ENCODE measurements around the gene NUMA1. TPM values are rescaled to one million over a fixed set of nuclear protein-coding genes. Genes with fewer than 3 reads are reported as not detected.
A peak's percentile ranks its signal among the peaks of the same experiment; 100 is the strongest.

Gene NUMA1
- total RNA-seq, 3 donors from 2014 or later: 173 to 301 (median 248) TPM

DNA sequence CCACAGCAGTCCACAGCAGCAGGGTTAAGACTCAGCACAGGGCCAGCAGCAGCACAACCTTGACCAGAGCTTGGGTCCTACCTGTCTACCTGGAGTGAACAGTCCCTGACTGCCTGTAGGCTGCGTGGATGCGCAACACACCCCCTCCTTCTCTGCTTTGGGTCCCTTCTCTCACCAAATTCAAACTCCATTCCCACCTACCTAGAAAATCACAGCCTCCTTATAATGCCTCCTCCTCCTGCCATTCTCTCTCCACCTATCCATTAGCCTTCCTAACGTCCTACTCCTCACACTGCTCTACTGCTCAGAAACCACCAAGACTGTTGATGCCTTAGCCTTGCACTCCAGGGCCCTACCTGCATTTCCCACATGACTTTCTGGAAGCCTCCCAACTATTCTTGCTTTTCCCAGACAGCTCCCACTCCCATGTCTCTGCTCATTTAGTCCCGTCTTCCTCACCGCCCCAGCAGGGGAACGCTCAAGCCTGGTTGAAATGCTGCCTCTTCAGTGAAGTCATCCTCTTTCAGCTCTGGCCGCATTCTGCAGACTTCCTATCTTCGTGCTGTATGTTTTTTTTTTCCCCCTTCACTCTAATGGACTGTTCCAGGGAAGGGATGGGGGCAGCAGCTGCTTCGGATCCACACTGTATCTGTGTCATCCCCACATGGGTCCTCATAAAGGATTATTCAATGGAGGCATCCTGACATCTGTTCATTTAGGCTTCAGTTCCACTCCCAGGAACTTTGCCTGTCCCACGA, 78.3 kb downstream of the NUMA1 start:
- no peak overlapping the region for H3K4me3 ChIP-seq
- DNase-seq (no peak), ATAC-seq (peak; percentile 2)
- intact Hi-C loops (cut with DNase I, micrococcal nuclease): no loop called here
- peaks cover 5% of the 10 kb centered on the region for H3K4me1 ChIP-seq (ENCODE audit: low read depth)
- TF ChIP-seq, protein P1, sequence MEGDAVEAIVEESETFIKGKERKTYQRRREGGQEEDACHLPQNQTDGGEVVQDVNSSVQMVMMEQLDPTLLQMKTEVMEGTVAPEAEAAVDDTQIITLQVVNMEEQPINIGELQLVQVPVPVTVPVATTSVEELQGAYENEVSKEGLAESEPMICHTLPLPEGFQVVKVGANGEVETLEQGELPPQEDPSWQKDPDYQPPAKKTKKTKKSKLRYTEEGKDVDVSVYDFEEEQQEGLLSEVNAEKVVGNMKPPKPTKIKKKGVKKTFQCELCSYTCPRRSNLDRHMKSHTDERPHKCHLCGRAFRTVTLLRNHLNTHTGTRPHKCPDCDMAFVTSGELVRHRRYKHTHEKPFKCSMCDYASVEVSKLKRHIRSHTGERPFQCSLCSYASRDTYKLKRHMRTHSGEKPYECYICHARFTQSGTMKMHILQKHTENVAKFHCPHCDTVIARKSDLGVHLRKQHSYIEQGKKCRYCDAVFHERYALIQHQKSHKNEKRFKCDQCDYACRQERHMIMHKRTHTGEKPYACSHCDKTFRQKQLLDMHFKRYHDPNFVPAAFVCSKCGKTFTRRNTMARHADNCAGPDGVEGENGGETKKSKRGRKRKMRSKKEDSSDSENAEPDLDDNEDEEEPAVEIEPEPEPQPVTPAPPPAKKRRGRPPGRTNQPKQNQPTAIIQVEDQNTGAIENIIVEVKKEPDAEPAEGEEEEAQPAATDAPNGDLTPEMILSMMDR (IDR thresholded peaks at IDR 0.05): no peak
- no peaks in the 10 kb centered on the region for H3K9me3 ChIP-seq
- H3K36me3 ChIP-seq (ENCODE audit: low read depth): peaks cover 31% of the 10 kb centered on the region

DNA sequence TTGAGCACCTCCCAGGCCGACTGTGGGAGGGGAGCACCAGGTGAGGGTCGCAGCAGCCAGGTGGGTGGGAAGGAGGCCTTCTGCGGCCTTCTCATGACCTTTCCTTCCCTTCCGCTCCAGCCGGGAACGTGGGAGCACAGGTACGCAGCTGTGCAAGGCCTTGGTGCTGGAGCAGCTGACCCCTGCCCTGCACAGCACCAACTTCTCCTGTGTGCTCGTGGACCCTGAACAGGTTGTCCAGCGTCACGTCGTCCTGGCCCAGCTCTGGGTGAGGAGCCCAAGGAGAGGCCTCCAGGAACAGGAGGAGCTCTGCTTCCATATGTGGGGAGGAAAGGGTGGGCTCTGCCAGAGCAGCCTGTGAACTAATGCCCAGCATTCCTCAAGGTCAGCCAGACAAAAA, 79.1 kb downstream of the NUMA1 start:
- no peak for DNase-seq
- Histone ChIP-seq H3K4me1 (ENCODE audit: low read depth) (peaks cover 5% of the 10 kb centered on the region), H3K36me3 (ENCODE audit: low read depth) (peaks cover 29% of the 10 kb centered on the region), H3K9me3 (no peaks in the 10 kb centered on the region), H3K4me3 (no peak overlapping the region)
- ATAC-seq: no peak
- intact Hi-C loops (cut with DNase I, micrococcal nuclease): no loop called here
- TF ChIP-seq, protein P1 (IDR thresholded peaks at IDR 0.05): no peak

DNA sequence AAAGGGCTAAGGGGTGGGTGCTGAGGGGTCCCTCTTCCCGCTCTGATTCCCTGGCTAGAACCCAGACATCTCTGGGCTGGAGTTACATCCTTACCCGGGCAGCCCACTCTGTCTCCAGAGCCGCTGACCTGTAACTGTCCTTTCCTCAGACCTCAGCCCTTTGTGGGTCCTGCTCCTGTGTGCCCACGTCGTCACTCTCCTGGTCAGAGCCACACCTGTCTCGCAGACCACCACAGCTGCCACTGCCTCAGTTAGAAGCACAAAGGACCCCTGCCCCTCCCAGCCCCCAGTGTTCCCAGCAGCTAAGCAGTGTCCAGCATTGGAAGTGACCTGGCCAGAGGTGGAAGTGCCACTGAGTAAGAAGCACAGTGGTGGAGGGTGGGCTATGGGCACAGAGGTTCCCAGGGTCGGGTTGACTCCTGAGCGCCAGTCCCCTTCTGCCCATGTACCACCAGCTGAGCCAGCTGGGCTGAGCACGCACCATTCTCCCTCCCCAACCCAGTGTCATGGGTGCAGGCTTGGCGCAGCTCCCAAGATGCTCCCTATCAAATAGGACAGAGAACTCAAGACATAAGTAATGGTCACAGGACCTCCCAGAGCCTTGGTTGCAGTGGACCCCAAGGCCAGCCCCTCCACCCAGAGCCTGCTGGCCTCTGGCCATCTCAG, 80.0 kb downstream of the NUMA1 start:
- ATAC-seq: no peak
- intact Hi-C loops (cut with DNase I, micrococcal nuclease): no loop called here

DNA sequence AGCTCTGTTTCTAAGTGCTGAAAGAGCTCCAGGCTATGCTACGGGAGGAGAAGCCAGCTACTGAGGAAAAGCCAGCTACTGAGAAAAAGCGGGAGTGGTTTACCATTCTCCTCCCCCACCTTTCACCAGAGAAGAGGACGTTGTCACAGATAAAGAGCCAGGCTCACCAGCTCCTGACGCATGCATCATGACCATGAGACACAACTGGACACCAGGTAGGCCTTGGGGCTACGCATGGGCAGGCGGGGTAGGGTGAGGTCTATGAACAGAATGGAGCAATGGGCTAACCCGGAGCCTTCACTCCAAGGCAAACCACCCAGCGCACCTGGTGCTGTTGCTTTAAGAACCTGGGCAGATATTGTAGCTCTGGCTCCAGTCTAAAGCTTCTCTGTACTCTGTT, 80.5 kb downstream of the NUMA1 start:
- Histone ChIP-seq H3K36me3 (ENCODE audit: low read depth) (peaks cover 14% of the 10 kb centered on the region), H3K9me3 (no peaks in the 10 kb centered on the region), H3K4me3 (no peak overlapping the region), H3K4me1 (ENCODE audit: low read depth) (peaks cover 5% of the 10 kb centered on the region)
- TF ChIP-seq, protein P1 (IDR thresholded peaks at IDR 0.05): no peak
- DNase-seq (no peak), ATAC-seq (peak; percentile 1)
- intact Hi-C loops (cut with DNase I, micrococcal nuclease): no loop called here

More for the DNA sequence above, 80.0 kb downstream of the NUMA1 start:
- H3K4me1 ChIP-seq (ENCODE audit: low read depth): peaks cover 5% of the 10 kb centered on the region
- H3K9me3 ChIP-seq: no peaks in the 10 kb centered on the region
- H3K36me3 ChIP-seq (ENCODE audit: low read depth): peaks cover 19% of the 10 kb centered on the region
- TF ChIP-seq, protein P1 (IDR thresholded peaks at IDR 0.05): no peak
- no peak for DNase-seq
- no peak overlapping the region for H3K4me3 ChIP-seq

DNA sequence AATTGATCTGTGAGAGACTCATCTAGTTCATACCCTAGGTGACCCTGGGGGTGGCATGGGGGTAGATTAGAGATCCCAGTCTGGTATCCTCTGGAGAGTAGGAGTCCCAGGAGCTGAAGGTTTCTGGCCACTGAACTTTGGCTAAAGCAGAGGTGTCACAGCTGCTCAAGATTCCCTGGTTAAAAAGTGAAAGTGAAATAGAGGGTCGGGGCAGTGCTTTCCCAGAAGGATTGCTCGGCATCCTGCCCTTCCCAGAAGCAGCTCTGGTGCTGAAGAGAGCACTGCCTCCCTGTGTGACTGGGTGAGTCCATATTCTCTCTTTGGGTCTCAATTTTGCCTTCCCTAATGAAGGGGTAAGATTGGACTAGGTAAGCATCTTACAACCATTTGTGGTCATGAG, 81.0 kb downstream of the NUMA1 start:
- intact Hi-C loops (cut with DNase I, micrococcal nuclease): no loop called here
- ATAC-seq (peak; percentile 48), DNase-seq (peak in 1 of 3 donors; percentile 36)
- H3K9me3 ChIP-seq: no peaks in the 10 kb centered on the region
- no peak overlapping the region for H3K4me3 ChIP-seq
- TF ChIP-seq, protein P1 (IDR thresholded peaks at IDR 0.05): no peak
- H3K4me1 ChIP-seq (ENCODE audit: low read depth): peaks cover 5% of the 10 kb centered on the region
- peaks cover 9% of the 10 kb centered on the region for H3K36me3 ChIP-seq (ENCODE audit: low read depth)

Data from mucosa of descending colon (tissue), 3 donors.